ENCODE data around the gene ATP10B.

DNA sequence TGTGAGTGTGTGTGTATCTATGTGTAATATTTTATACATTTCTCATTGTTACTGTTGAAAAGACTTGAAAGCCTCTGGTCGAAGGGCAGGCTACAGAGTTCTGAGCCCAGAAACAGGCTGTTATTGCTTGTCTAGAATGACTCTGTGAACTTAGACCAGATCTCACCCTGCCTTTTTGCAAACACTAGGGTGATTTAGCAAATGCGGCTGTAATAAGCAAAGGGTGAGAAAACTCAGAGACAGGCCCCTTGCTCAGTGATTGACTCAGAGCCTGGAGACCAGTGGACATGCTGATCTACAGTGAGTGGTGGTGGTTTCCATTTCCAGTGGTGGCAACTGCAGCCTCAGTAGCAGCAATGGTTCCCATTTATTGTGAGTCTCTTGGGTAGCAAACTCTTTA is 183.7 kb downstream of the ATP10B start:
- TF ChIP-seq, protein P1, sequence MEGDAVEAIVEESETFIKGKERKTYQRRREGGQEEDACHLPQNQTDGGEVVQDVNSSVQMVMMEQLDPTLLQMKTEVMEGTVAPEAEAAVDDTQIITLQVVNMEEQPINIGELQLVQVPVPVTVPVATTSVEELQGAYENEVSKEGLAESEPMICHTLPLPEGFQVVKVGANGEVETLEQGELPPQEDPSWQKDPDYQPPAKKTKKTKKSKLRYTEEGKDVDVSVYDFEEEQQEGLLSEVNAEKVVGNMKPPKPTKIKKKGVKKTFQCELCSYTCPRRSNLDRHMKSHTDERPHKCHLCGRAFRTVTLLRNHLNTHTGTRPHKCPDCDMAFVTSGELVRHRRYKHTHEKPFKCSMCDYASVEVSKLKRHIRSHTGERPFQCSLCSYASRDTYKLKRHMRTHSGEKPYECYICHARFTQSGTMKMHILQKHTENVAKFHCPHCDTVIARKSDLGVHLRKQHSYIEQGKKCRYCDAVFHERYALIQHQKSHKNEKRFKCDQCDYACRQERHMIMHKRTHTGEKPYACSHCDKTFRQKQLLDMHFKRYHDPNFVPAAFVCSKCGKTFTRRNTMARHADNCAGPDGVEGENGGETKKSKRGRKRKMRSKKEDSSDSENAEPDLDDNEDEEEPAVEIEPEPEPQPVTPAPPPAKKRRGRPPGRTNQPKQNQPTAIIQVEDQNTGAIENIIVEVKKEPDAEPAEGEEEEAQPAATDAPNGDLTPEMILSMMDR (conservative IDR thresholded peaks at IDR 0.05): no peak
- TF ChIP-seq ZFX (IDR thresholded peaks at IDR 0.05): no peak
